GM18520 (cell line): ENCODE results near the gene INKA1.
"Not testable (repeated sequence)": the region's sequence is repeated elsewhere in the genome, so short reads cannot be mapped to it uniquely, and the experiment has no call there.

ENCODE experiments used
- ATAC-seq: cut with Tn5 transposase; IDR thresholded peaks from one replicate; pipeline ENCODE4 v1.9.1; 2021; ENCODE audit not compliant: unreplicated experiment

INKA1 gene

DNA sequence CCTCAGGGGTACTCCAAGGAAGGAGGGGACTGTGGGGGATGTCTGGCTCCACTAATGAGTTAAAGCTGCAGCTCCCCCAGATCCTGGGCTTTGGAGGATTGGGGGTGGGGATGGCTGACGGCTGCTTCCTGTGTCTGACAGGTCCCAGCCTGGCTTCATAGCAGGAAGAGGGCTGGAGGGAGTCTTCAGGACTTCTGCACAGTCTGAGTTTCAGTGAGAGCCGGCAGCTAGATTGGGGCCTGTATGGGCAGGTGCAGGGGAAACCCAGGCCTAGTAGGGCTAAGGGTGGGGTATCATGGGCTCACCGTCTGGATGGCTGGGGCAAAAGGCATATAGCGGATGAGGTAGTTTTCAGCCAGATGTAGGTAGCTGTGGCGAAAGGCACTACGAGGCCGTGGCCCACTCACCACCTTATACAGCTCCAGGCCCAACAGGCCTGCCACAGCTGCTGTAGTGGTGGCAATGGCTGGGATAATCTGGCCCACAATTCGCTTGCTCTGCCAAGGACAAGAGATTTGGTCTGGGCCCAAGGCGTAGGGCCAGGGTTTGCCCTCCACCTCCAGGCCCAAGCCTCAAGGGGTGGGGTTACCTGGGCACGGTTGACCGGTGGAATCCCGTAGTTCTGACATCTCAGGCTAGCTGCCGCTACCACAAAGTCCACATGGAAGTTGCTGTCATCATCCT is 4.5 kb downstream of the INKA1 start:
- ATAC-seq, result no peak

DNA sequence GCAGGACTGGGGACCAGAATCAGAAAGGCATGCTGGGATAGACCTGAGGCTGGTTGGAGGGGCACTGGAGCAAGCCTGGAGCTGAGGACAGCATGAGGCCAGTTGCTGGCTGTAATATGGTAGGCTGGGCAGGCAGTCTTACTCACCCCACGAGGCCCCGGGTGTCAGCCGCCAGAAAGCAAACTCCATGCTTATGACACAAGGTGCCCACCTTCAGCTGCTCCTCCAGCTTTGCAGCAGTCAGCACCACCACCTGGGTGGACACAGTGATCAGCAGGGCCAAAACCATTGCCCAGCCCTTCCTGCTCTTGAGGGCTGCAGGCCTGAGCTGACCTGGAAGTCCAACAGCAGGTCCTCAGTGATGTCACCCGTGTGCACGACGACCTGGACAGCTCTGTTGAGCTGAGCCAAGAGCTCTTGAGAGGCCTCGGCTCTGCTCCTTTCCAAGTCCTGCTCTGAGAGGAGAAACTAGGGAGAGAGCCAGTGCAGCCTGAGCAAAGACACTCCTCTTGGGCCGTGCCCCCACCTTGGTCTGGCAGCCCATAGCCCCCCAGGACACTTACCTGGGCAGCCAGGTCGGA is 9.9 kb downstream of the INKA1 start:
- no peak for ATAC-seq

DNA sequence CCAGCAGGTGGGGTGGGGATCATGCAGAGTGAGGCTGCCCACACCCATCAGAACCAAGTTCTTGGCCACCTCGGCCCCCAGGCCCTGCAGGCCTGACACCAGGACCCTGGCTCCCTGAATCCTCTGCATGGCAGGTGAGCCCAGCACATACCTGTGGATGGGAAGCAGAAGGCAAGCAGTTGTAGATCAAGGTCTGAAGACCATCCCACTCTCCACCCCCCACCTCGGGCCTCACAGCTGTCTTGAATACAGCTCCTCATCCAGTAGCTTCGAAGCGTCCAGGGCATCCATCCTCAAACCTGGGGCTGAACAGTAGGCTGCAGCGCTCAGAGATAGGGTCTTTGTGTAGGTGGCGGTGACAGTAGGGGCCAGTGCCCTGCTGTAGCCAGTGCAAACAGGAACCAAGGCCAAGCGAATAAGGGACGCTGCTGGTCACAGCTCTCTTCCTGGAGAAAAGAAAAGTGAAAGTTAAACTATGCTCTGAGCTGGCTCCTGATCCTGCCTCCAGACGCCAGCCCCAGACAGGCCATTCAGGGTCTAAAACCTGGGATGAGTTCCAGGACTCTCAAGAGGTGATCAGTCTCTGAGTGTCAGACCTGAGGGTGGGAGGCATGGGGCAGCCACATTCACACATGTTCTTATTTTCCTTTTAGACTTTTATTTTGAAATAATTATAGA is 10.6 kb downstream of the INKA1 start, which contains the start of gene UBA7:
Gene UBA7, minus strand, starts transcription at position 457 of the 678 bp plus-strand sequence. Its CDS starts 166 bp downstream, at position 291.
- ATAC-seq, result no peak

DNA sequence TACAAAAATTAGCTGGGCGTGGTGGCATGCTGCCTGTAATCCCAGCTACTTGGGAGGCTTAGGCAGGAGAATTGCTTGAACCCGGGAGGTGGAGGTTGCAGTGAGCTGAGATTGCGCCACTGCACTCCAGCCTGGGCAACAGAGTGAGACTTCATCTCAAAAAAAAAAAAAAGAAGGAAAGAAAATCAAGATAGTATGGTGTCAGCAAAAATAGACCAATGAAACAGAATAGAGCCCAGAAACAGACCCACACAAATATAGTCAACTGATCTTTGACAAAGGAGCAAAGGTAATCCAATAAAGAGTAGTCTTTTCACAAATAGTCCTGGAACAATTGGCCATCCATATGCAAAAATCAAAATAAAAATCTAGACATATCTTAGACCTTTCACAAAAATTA is 20.1 kb downstream of the INKA1 start:
- ATAC-seq, result not testable (repeated sequence)

DNA sequence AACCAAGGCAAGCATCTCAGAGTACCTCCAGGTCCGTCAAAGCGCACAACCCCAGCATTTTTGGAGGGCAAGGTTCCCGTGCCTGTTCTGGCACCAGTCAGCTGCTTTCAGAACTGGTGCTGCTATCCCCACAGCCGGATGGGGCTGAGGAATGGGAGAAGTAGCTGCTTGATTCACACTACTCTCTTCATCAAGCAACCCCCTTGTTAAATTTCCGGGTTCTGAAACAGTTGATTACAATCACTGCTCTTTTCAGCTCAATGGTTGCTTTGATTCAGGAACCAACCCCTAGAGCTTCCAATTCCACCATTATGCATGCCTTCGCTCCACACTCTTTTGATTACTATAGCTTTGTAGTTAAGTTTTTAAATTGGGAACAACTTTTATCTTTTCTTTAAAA is 23.0 kb downstream of the INKA1 start:
- ATAC-seq, result no peak

DNA sequence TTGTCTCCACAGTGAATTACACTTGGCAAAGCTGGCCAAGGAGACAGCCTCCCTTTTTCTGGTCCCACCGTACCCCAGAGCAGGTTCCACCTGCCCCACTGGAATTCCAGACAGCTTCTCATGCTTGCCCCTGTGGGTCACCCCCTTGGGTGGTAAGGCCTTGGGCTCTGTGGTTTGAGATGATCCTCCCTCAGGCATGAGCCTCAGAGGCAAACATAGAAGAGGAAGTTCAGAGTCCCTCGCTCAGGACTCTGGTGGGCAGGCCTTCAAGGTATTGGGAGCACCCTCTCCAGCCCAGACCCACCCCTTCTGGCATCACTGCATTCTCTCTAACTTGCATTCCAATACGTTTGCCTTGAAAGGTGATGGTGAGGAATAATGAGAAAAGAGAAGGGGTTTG is 28.3 kb downstream of the INKA1 start:
- no peak for ATAC-seq

DNA sequence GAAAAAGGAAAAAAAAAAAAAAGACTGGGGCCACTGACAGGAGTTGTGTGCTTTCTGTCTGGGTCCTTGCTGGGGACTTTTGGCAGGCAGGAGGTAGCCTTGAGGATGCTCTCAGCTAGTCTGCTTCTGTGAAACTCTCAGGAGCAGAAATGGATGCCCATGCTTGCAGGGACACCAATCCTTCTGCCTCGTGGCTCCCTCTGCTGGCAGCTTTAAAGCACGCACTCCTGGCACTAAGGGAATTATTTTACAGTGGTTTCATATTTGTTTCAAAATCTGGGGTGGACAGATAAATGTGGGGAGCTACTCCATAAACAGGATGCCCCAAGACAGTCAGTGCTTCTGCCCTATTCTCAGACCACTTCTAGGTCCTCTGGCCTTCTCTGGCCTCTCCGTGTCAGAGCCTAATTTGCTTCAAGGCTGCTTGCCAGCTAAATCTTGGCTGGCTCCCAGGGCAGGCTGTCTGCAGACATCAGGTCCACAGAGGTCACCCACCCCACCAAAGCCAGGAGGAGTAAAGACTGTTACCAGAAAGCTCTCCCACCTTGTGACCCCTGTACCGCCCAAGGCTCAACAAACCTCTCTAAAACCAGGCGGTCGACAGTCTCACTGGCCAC is 36.2 kb downstream of the INKA1 start:
- ATAC-seq, result no peak

DNA sequence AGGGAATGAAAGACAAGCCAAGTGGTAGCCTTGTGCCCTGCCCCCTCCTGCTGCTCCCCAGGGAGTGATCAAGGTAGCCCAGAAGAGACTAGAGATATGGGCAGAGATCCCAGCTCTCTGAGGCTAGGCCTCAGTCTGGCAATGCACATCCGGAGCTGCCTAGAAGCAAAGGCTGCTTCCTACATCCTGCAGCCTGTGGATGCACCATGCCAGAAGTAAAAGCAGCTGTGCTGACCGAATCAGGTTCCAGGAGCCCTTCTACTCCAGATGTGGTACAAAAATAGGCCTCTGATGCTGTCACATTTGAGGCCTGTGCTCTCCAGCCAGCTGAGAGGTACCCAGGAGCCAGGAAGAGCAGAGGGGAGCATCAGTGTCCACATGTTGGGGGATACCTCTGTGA is 37.3 kb downstream of the INKA1 start:
- no peak for ATAC-seq

DNA sequence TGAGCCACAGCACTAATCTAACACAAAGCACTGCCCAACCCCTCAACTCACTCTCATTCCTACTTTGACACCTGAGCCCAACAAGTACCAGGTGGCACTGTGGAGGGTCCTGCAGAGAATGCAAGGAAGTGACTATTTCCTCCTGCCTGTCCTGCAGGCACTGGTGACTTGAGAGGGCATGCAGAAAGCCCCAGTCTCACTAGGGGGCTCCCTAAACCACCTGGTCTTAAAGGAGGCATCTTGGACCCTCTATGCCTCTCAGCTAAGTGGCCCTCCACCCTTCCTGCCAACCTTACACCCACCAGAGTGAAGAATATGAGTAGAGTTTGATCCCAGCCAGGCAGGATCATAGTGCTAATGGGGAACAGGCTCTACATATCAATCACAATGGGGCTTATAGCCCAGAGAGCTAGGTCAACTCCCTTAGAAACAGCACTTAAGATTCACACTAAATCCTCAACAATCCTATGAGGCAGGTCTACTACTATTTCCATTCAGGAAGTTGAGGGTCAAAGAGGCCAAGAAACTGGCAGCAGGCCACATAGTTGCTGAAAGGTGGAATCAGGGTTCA is 38.1 kb downstream of the INKA1 start:
- no peak for ATAC-seq

DNA sequence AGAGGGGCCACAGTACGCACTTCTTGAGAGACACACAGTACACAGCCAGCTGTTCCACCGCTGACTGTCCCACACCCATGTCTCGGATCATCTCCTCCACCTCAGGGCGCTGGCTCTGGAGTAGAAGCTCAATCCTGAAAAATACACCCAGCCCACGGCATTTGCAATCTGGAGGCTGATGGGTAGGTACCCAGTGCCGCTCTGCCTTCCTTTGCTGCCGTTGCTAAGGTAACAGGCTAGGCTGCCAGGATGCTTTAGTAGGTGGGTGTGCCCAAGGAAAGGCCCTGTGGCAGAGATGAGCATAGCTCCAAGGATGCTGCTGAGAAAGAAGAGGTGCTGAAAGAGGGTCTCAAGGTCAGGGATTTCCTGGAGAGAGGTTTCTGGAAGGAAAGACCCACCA is 38.7 kb downstream of the INKA1 start:
- ATAC-seq, result no peak

DNA sequence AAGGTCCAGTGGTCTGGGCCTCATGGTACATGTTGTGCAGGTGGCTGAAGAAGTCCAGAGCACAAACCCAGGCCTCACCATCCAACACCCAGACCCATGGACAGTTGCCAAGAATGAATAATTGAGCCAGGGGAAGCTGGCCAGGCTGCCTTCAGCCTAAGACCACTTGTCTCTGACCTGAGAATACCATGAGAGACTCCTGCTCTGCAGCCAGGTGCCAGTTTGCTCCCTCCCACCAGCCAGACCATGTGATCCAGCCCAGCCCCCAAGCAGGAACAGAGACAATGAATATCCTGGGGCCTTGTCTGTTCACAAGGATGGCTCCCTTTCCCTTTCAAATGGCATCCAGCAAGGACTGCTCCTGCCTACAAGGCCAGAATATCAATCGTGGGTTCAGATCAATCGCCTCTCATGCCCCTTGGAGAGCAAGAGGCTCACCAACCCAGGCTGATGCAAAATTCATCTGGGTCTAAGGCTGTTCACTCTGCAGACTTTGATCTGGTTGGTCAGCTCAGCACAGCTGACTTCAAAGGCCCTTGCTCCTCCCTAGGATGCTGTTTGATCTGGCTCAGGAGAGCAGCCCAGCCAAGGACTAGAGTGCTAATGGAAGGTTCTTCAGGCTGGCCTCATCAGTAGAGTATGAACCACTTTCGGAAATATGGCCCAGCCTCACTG is 39.9 kb downstream of the INKA1 start:
- ATAC-seq, result no peak

DNA sequence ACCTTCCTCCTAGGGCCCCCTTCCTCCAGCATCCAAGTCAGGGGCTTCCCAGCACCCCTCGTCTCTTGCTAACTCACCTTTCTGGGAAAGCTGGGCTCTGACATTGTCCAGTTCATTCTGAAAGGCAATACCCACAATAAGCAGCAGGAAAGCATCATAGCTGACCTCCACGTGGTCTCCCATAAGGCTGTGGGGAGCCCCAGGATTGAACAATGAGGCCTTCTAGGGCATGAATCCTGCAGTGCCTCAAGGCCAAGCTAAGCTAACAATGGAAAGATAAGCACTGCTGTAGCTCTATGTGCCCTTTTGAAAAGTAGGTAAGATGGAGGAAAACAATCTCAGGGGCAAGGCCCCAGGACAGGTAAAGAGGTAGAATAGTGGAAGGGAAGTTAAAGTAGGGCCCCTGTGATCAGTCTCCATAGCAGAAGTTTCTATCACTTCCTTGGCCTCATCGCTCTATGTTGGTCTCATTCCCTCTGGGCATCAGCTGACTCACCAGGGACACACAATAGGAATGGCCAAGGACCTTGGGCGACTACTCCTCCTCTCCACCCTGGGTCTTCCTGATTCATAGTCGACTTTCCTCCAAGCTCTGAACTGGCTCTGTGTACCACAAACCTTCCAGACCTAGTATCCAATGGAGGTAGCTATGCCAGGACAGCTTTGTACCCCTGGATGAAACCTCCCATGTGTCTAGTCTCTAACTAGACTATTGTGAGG is 41.6 kb downstream of the INKA1 start:
- ATAC-seq, result no peak

DNA sequence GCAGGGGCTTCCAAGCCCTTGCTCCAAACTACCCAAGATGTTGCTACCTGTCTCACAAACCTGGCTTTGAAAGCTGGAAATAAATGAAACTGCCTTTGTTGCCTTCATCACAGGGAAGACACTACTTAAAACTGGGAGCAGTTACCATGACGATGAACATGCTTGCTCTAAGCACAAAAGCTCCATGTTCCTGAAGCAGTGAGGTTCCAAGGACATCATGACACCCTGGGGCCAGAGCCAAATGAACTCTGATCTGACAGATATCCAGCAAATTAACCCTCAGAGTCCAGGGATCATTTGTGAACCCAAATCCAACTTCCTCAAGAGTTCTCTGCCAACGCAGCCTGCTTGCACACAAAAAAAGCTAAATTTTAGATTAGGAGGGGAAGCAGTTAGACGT is 42.6 kb downstream of the INKA1 start:
- ATAC-seq, result no peak
